G401.6 (cell line): ENCODE measurements around the gene CASKIN2.
"Not testable (repeated sequence)": the region's sequence is repeated elsewhere in the genome, so short reads cannot be mapped to it uniquely, and the experiment has no call there.

ENCODE experiments used
- FAIRE-seq: peaks from 2 replicates; lab custom pipeline; 2012; peaks lifted over from hg19 to GRCh38; lab: Jason Lieb, UNC

Gene CASKIN2

DNA sequence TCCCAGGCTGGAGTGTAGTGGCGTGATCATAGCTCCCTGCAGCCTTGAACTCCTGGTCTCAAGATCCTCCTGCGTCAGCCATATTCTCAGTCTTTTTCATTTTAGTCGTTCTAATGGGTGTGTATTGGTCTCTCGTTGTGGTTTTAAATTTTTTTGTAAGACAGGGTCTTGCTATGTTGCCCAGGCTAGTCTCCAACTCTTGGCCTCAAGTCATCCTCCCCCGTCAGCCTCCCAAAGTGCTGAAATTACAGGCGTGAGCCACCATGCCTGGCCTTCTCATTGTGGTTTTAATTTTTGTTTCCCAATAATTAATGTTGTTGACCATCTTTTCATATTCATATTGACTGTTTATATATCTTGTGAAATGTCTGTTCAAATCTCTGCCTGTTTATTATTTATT is 50.3 kb downstream of the CASKIN2 start:
- FAIRE-seq: no peak

DNA sequence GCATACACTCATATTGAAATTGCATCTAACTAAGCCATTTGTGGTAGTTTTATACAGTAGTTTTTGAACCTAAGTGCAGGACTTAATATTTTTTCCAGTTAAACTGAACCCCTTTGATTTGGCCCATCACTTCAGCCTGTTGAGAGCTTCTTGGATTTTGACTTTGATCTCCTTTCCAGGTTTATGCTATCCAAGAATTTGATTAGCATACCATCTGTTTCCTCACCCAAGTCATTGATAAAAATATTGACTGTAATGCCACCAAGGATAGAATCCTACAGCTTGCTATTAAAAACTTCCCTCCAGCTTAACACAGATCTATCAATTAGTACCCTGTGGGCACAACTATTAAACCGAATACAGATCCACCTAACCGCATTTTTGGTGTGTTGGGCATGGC is 51.7 kb downstream of the CASKIN2 start:
- FAIRE-seq: no peak

DNA sequence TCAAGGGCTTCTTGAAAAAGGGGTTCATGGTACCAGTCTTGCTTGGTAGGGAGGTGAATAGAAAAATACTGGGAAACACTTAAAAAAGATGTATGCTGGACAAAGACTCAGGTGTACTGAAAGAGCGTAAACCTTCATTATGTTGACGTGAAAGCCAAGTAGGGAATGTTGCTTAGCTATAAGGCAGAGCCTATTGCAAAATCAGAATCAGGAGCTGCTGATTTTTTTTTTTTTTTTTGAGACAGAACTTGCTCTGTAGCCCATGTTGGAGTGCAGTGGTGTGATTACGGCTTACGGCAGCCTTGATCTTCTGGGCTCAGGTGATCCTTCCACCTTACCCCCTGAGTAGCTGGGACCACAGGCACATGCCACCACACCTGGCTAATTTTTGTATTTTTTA is 55.0 kb downstream of the CASKIN2 start:
- no peak for FAIRE-seq

DNA sequence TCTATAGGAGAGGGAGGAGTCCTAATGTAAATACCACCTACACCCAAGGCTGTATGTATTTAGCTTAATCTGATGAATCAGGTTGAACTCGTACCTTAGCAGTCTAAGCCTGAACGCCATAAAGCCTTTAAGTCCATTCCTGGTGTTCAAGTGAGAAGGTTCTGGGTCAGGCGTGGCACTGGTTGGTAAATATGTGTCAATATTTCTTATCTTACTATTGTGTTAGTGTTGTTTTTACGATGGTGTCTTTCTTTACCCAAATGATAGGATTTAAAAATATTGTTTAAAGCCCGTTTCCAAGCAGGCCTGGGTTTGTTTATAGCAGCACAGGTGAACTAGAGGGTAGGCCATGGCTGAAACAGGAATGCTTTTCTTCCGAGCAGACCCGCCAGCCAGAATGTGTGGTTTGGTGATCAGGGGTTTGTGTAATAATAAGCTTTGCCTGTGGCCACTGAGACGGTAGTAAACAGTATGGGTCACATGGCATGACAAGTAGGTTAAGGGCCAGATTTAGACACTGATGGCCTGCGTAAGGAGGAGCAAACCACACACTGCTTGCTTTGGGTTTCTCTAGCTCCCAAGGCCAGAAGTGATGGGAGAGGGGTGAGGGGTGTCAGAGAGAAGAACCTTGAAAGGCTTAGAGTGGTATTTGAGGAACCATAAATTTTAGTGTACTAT is 55.6 kb downstream of the CASKIN2 start:
- FAIRE-seq: no peak

DNA sequence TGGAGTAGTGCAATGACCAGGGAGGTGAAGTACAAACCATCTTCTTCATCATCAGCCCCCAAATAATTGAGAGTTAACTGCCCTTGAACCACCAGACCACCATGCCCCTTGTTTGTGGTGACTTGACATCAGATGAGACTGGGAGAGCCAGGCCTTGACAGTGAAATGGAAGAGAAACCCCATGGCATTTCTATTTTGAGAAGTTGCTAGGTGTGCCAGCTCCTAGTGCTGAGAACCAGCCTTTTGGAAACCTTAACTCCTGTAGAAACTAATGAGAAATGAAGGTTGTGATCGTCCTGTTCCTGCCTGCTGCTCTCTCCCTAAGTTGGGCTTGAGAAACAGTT is 56.1 kb downstream of the CASKIN2 start:
- no peak for FAIRE-seq

DNA sequence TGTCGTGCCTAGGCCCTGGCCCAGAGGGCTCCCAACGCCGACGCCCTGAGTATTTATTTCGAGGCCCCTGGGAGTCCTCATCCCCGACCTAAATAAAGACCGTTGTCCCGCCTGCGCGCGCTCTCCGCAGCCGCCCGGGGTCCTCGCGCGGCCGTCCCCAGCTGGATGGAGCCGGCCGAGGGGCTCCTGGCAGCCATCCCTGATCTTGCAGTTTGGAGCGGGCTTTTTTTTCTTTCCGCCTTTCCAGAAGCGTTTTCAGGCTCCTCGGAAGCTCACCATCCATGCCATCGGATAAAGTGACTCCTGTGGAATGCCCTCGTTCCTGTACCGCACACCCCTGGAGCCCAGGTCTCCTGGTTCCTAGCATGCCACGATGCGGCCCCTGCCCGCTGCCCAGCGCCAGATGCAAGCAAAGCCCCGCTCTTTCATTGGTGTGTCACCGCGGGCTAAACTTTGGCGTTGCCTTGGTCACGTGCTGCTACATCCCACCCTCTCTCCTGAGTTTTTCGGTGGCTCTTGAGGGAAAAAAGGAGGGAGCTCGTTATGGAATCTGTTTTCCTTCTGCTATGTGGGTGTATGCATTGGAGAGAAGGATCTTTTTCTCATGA is 58.2 kb downstream of the CASKIN2 start:
- no peak for FAIRE-seq

DNA sequence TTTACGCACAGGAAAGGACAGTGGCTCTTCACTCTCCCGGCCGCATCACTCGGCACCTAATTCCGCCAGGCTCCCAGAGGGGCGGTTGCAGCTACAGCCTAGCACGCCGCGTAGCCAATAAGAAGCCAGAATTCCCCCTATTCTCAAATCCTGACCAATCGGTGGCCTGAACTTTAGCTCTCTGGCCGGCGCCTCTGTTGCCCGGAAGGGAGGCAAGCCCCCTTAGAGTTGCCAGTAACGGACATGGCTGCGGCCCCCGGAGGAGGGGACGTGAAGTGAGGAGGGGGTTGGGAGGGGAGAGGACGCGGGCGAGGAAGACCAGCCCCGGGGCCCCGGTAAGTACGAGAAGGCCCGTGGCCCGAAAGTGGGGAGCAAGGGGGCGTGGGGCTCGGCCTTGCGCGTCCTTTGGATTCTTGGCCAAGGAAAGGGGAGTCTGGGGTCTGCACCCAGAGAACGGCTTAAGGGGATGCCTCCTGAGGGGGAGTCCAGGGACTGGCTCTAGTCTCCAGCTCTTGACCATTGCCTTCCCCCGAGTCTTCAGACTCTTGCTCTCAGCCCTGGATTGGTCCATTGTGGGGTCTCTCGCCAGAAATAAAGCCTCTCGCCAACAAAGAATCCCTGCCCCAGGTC is 58.8 kb downstream of the CASKIN2 start, which contains the start of gene TMEM94:
Gene TMEM94 (plus strand): TSS at position 219 of the 630 bp plus-strand sequence. CDS start 15,271 bp downstream, outside the sequence.
- FAIRE-seq: peak; percentile 95

DNA sequence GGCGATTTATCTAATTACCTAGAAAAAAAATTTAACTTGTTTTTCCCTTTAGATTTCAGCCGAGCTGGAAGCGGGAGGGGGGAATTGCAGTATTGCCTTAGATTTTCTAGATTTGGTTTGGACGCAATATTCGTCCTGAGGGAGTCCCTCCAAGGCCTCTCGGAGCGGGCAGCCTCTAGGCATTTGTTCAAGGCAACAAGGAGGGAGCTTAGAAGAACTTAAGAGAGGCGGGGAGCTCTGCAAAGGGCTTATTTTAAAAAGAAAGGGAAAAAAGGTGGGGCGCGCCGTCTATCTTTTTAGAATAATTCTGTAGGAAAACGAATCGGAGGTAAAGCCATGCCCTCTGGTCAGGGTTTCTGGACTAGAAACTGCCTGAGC is 59.3 kb downstream of the CASKIN2 start:
- no peak for FAIRE-seq

DNA sequence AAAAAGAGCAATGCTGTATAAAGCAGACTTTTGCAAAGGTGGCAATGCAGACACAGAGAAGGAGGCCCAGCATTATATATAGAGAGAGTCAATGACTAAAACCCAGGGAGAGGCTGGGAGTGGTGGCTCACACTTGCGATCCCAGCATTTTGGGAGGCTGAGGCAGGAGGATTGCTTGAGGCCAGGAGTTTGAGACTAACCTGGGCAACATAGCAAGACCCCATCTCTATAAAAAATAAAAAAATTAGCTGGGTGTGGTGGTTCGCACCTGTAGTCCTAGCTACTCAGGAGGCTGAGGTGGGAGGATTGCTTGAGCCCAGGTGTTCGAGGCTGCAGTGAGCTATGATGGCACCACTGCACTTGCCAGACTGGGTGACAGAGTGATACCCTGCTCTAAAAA is 60.7 kb downstream of the CASKIN2 start:
- FAIRE-seq: not testable (repeated sequence)

DNA sequence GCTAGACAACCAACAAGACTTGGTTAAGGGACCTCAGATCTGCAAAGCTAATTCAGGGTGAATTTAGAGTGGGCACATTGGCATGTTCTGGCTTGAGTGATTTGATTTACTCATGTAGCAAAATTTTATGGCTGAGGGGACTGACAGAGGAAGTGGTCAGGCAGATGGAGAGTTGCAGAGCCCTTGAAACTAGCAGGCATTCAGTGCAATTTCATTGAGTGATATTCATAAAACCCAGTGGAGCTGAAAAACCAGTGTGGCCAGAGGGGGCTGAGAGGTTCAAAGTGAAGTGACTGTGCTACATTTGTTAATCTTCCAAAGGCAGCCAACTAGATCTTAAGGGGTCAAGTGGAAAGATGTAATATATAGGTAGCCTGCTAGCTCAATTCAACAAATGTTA is 61.1 kb downstream of the CASKIN2 start:
- no peak for FAIRE-seq

DNA sequence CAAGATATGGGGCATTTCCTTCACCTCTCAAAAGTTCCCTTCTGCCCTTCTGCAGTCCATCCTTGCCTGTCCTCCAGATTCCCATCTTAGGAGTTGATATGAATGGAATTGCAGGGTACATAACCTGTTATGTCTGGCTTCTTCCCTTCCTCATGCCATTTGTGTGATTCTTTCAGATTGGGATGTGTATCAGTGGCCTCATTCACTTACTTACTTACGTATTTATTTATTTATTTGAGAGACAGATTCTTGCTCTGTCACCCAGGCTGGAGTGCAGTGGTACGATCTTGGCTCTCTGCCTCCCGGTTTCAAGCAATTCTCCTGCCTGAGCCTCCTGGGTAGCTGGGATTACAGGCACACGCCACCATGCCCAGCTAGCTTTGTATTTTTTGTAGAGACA is 65.1 kb downstream of the CASKIN2 start:
- FAIRE-seq: no peak
